Measurements from ENCODE around the gene ZNF865. TPM values are rescaled to one million over a fixed set of nuclear protein-coding genes. Genes with fewer than 3 reads are reported as not detected.
A peak's percentile ranks its signal among the peaks of the same experiment; 100 is the strongest.

Gene ZNF865
- total RNA-seq, 2 donors from 2014 or later, result 6.5 to 14.8 TPM

DNA sequence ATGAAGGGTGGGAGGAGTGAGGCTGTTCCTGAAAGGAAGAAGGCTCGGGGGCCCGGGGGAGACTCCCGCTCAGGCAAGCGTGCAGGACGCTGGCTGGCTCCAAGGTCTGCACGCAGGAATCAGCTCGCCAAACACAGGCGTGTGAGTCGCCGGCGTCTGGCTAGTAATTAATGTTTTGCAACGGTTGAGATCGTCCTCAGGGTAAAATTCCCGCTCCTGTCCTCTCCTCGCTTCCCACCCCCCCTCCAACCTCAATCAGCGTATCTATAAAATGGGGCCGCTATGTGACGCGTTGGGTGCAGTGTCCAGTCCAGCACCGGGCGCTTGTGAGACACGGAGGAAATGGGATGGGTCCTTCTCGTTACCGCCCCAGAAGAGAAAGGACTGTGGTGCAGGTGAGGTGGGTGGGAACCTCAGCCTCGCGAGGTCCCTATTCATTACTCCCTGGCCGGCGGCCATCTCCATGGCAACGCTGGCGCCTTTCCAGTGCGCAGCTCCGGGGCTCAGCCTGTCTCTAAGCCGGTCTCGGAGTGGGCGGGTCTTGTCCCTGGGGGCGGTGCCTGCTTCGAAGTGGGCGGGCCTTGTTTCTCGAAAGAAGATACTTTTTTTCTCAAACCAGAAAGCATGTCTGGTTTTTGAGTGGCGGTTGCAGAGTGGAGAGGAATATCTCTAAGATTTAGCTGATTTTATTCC, 18.3 kb upstream of the ZNF865 start:
- 1% methylated on average over 26 to 40 of the region's 40 CpGs for WGBS, 2 donors
- Histone ChIP-seq H3K4me1 (peaks cover 27% of the 10 kb centered on the region), H3K36me3 (replicated peaks in 1 of 2; ENCODE audit: insufficient read depth in 1 of 2, low read depth in 2 of 2) (no peaks in the 10 kb centered on the region), H3K27me3 (no peaks in the 10 kb centered on the region), H3K27ac (peak overlapping the region; percentile 42 to 82 (median 70)), H3K4me3 (no peak overlapping the region), H3K9me3 (no peaks in the 10 kb centered on the region)
- intact Hi-C loops (cut with DNase I), result no loop called here
- ATAC-seq (peak; percentile 93), DNase-seq (peak; percentile 96 to 98 (median 96))
- TF ChIP-seq, protein P1, sequence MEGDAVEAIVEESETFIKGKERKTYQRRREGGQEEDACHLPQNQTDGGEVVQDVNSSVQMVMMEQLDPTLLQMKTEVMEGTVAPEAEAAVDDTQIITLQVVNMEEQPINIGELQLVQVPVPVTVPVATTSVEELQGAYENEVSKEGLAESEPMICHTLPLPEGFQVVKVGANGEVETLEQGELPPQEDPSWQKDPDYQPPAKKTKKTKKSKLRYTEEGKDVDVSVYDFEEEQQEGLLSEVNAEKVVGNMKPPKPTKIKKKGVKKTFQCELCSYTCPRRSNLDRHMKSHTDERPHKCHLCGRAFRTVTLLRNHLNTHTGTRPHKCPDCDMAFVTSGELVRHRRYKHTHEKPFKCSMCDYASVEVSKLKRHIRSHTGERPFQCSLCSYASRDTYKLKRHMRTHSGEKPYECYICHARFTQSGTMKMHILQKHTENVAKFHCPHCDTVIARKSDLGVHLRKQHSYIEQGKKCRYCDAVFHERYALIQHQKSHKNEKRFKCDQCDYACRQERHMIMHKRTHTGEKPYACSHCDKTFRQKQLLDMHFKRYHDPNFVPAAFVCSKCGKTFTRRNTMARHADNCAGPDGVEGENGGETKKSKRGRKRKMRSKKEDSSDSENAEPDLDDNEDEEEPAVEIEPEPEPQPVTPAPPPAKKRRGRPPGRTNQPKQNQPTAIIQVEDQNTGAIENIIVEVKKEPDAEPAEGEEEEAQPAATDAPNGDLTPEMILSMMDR (IDR thresholded peaks at IDR 0.05), result no peak
- TF ChIP-seq POLR2A (IDR thresholded peaks at IDR 0.05), result peak in 2 of 3 donors; percentile 41 to 54

DNA sequence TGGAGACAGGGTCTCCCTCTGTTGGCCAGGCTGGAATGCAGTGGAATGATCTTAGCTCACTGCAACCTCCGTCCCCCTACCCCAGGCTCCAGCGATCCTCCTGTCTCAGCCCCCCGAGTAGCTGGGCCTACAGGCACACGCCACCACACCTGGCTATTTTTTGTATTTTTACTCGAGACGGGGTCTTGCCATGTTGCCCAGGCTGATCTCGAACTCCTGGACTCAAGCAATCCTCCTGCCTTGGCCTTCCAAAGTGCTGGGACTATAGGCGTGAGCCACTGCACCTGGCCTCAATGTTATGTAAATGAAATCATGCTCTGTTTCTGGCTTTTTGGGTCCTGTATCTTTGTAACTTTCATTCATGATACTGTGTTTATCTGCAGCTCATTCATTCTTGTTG, 16.7 kb upstream of the ZNF865 start:
- no peak overlapping the region for H3K27ac ChIP-seq
- no peaks in the 10 kb centered on the region for H3K27me3 ChIP-seq
- DNase-seq, result no peak
- peaks cover 22% of the 10 kb centered on the region for H3K4me1 ChIP-seq
- no peaks in the 10 kb centered on the region for H3K36me3 ChIP-seq (replicated peaks in 1 of 2; ENCODE audit: insufficient read depth in 1 of 2, low read depth in 2 of 2)
- intact Hi-C loops (cut with DNase I), result no loop called here
- TF ChIP-seq, protein P1 (IDR thresholded peaks at IDR 0.05), result no peak
- no peak for TF ChIP-seq POLR2A (IDR thresholded peaks at IDR 0.05)
- no peak for ATAC-seq
- 72 to 78% methylated on average over 8 of the region's 8 CpGs for WGBS, 2 donors
- H3K4me3 ChIP-seq, result no peak overlapping the region
- H3K9me3 ChIP-seq, result no peaks in the 10 kb centered on the region

DNA sequence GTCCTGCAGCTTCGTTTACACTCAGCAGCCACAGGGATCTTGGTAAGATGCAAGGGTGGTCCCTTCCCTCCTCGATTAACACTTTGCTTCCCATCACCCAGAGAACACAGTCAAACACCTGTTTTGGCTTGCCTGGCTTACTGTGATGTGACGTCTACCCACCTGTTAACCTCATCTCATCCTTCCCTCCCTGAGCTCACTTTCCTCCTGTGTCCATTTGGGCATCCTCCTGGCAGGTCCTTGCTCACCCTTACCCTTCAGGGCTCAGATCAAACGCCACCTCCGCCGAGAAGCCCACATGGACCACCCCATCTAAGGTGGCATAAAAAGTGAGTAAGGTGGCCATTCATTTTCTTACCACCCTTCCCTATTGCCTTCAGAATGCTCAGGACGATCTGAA, 15.3 kb upstream of the ZNF865 start:
- WGBS, 2 donors, result 52 to 56% methylated on average over 7 of the region's 7 CpGs
- Histone ChIP-seq H3K4me3 (no peak overlapping the region), H3K27ac (no peak overlapping the region), H3K27me3 (no peaks in the 10 kb centered on the region), H3K4me1 (peaks cover 22% of the 10 kb centered on the region), H3K9me3 (no peaks in the 10 kb centered on the region), H3K36me3 (replicated peaks in 1 of 2; ENCODE audit: insufficient read depth in 1 of 2, low read depth in 2 of 2) (no peaks in the 10 kb centered on the region)
- intact Hi-C loops (cut with DNase I), result no loop called here
- DNase-seq, result no peak
- TF ChIP-seq, protein P1 (IDR thresholded peaks at IDR 0.05), result no peak
- no peak for TF ChIP-seq POLR2A (IDR thresholded peaks at IDR 0.05)
- no peak for ATAC-seq

DNA sequence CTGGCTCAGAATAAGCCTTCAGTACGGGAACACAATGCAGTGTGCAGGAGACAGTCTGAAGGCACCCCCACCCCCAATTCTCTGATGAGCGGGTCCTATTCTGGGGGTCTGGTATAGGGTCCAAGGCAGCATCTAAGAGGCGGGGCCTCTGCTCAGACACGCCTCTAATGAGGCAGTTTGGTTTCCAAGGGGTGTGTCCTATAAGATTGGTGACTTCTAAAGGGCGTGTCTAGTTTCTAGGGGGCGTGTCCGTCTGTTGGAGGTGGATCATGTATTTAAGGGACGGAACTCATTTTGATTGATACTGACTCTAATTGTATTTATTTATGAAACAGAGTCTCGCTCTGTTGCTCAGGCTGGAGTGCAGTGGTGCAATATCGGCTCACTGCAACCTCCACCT, 14.8 kb upstream of the ZNF865 start:
- H3K4me3 ChIP-seq, result no peak overlapping the region
- peaks cover 19% of the 10 kb centered on the region for H3K4me1 ChIP-seq
- H3K9me3 ChIP-seq, result no peaks in the 10 kb centered on the region
- H3K36me3 ChIP-seq (replicated peaks in 1 of 2; ENCODE audit: insufficient read depth in 1 of 2, low read depth in 2 of 2), result no peaks in the 10 kb centered on the region
- DNase-seq (no peak), ATAC-seq (no peak)
- H3K27me3 ChIP-seq, result no peaks in the 10 kb centered on the region
- 76% methylated on average over 10 of the region's 10 CpGs for WGBS, 2 donors
- TF ChIP-seq, protein P1 (IDR thresholded peaks at IDR 0.05), result no peak
- TF ChIP-seq POLR2A (IDR thresholded peaks at IDR 0.05), result no peak
- H3K27ac ChIP-seq, result no peak overlapping the region
- intact Hi-C loops (cut with DNase I), result no loop called here

DNA sequence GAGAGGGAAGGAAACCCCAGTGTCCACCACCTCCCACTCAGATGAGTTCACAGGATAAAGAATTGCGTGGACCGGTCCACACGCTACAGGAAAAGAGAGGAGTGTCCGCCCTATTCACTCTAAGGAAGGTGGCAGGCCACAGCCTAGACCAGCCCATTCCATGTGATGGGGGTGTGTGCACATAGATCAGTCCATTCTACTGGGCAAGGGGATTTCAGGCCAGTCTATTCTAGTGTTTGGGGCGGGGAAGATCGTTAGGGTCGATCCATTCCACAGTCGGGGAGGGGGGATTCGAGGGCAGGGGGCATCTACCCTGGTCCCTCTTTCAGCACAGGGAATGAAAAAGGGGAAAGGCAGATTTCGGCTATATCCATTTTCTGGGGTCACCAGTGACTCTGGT, 13.9 kb upstream of the ZNF865 start:
- H3K27ac ChIP-seq, result no peak overlapping the region
- ATAC-seq (no peak), DNase-seq (no peak)
- peaks cover 0 to 5% of the 10 kb centered on the region in 2 donors for H3K36me3 ChIP-seq (replicated peaks in 1 of 2; ENCODE audit: insufficient read depth in 1 of 2, low read depth in 2 of 2)
- intact Hi-C loops (cut with DNase I), result no loop called here
- H3K9me3 ChIP-seq, result no peaks in the 10 kb centered on the region
- H3K4me1 ChIP-seq, result peaks cover 10% of the 10 kb centered on the region
- H3K4me3 ChIP-seq, result no peak overlapping the region
- no peak for TF ChIP-seq POLR2A (IDR thresholded peaks at IDR 0.05)
- TF ChIP-seq, protein P1 (IDR thresholded peaks at IDR 0.05), result no peak
- 74 to 75% methylated on average over 10 of the region's 10 CpGs for WGBS, 2 donors
- H3K27me3 ChIP-seq, result no peaks in the 10 kb centered on the region

Measured in body of pancreas (tissue), 4 donors.